ENCODE measurements around the gene PHYKPL.

PHYKPL gene

DNA sequence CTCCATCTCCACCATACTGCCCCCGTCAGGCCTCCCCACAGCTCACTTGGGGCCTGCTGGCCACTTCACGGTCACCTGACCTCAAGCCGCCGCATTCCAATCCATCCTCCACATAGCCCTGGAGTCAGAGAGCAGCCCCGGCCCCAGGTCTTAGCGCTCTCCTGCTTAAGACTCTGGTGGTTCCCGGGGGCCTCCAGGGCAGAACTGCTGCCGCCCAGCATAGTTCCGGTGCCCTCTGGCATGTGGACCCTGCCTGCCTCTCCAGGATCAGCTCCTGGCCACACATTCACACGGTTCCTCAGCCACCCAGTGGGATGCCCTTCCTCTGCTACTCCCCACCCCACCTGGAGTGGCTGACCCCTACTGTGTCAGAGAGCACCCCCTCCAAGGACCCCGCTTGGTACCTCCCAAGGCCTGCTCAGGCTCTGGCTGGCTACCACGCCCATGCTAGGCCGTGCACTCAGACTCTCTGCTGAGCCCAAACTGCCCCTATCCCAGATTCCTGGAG, 8.7 kb downstream of the PHYKPL start:
- DNase-seq (ENCODE audit: low read depth, low spot score): no peak

DNA sequence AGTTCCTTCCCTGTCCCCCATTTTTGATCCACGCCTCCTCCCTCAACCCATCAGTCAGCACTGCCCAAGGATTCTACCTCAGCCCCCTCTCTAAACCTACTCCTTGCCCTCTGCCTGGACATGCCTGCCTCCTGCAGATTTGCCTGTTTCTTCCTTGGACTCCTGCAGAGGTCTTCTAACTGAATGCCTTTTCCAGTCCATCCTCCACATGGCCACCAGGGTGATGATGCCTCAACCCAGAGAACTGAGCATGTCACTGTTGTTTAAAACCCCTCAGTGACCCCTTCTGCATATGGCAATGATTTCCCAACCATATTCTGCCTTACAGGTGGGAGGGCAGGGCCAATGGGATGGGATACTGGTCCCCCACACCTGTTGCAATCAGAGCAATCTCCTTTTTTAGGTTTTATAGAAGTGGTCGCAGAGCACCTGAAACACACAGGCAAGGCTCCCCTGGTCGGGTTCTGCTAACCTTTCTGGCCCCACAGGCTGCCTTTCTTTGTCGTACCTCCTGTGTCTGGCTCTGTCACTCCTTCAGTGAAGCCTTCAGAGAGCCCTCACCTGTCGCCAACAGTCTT, 9.3 kb downstream of the PHYKPL start:
- DNase-seq (ENCODE audit: low read depth, low spot score): no peak

- DNase-seq (ENCODE audit: low read depth, low spot score): no peak
Observed at GRCh38 chr5:178222292-178222691, 10.3 kb downstream of the PHYKPL start.

DNA sequence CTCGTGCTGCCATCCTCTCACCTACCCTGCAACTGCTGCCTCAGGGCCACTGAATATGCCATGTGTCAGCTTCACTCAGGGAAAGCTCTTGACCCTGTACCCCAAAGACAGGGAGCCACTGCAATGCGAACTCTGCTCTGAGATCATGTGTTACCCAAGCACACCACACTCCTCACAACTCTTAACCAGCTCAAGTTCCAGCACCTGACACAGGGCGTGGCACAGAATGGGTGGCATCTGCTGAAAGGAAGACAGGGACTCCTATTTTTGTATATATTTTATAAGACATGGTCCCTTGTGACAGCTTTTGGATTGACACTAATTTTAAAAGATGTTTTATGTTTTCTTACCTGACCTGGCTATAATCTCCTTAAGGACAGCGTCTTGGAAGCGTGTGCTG, 10.7 kb downstream of the PHYKPL start:
- no peak for DNase-seq (ENCODE audit: low read depth, low spot score)

GRCh38 chr5:178221282-178221681, 11.3 kb downstream of the PHYKPL start:
- no peak for DNase-seq (ENCODE audit: low read depth, low spot score)

- no peak for DNase-seq (ENCODE audit: low read depth, low spot score)
Observed at GRCh38 chr5:178218827-178219226, 13.8 kb downstream of the PHYKPL start.

DNA sequence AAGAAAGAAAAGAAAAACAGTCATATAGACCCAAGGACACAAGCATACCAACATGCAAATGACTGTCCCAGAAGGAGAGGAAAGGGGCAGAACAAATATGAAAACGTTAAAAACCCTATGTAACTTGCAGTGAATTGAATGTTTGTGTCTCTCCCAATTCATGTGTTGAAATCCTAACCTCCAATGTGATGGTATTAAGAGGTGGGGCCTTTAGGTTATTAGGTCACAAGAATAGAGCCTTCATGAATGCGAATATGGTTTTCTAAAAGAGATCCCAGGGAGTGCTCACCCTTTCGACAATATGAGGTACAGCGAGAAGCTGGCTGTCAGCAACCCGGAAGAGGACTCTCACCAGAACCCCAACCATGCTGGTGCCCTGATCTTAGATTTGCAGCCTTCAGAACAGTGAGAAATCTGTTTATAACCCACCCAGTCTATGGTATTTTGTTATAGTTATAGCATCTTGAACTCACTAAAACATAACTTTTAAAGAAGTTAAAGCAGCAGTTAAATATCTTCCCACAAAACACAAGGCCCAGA, 14.3 kb downstream of the PHYKPL start:
- no peak for DNase-seq (ENCODE audit: low read depth, low spot score)

DNA sequence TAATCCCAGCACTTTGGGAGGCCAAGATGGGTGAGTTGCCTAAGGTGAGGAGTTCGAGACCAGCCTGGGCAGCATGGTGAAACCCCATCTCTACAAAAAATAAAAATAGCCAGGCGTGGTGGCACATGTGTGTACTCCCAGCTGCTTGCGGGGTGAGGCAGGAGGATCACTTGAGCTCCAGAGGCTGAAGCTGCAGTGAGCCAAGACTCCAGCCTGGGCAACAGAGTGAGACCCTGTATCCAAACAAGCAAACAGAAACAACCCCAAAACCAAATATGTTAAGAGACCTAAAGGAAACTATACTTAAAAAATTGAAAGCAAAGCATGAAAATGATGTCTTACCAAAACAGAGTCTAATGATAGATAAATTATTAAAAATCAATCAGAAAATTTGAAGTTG, 15.8 kb downstream of the PHYKPL start:
- DNase-seq (ENCODE audit: low read depth, low spot score): no peak

DNA sequence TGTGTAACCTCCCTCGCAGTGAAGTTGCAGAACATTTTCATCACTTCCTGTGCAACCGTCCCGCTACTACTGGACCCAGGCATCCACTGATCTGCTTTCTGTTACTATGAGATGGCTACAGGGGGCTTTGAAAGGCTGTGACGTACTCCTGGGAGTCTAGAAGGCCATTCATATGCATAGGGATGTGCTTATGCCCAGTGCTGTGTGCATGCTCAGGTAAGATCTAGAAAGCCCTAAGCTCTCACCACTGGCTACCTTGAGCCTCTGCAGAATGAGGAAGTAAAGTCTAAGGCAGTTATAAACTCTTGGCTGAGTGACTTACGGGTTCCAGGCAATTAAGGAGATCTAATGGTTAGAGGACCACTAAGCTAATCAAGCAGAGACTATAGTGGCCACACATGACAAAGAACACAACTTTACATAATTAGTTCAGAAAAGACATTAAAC, 16.5 kb downstream of the PHYKPL start:
- DNase-seq (ENCODE audit: low read depth, low spot score): no peak

DNA sequence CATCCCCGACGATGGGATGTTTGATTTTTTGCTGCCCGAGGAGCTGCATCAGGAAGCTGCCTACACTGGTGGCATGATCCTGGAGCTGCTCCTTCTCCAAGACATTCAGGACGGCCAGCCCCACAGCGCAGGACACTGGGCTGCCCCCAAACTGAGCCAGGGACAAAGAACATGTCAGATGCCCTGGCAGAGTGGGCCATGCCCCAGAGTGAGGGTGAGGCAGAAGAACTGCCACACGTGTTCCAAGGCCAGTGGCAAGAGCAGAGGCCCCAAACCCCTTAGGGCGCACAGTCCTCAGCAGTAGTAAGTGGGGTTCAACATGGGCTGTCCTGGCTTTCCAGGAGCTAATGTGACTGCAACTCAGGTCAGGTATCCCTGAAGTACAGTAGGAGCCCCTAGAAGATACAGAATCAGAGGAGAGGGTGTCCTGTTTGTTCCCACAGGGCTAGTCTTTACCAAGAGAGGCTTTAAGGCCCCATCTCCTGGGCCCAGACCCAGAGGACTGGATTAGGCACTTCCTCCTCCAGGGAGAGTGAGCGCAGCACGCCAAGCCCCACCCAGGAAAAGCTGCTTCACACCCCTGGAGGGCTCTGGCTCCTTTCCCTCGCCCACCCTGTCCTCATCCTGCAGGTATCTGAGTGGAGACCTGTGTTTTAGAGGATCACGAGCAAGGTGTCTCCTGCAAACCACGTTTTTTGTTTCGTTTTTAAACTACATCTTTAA, 17.2 kb downstream of the PHYKPL start:
- DNase-seq (ENCODE audit: low read depth, low spot score): no peak

DNA sequence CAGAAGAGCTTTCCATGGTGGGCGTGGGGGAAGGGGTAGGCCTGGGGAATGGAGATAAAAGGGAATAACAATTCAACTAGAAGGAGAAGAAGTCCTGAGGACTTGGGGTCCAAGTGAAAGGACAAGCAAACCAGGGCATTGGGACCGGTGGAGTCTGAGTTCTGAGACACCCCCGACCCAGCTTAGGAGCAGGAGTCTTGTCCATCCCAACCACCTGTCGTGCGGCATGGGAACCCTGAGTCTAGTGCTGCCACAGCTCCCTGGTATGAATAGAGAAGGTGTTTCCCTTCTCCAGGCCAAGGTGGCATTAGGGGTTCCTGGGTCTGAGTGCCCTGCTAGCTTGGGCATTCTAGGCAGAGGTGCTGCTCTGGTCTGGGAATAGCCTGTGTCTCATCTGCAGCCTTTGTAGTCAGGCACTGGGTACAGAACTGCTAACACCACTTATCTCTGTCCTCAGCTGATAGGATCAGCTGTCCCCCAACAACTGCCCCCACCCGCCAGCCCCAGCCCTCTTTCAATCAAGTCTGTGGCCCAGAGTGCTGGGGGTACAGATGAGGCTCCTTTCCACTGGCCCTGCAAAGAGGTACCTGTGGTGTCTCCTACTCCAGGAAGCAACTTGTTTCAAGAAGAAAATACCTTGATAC, 18.3 kb downstream of the PHYKPL start:
- DNase-seq (ENCODE audit: low read depth, low spot score): no peak

- DNase-seq (ENCODE audit: low read depth, low spot score): no peak
Observed at GRCh38 chr5:178213748-178214151, 18.9 kb downstream of the PHYKPL start.

DNA sequence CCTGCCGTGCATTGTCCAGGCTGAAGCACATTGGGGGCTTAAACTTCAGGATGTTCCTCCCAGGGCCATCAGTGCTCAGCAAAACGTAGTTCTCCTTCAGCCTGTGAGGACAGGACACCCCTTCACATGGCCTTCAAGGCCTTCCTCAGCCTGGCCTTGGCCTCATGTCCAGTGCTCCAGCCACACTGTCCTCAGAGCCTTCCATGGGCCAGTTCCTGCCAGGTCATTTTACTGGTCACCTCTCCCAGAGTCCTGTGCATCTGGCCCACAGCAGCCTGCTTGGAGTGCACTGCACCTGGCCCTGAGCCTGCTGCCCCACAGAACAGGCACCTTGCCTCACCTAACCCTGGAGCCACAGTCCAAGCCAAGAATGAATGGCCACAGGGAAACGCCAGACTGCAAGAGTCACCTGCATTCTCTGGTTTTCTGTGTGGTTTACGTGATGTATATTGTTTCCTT, 19.6 kb downstream of the PHYKPL start:
- DNase-seq (ENCODE audit: low read depth, low spot score): no peak

DNA sequence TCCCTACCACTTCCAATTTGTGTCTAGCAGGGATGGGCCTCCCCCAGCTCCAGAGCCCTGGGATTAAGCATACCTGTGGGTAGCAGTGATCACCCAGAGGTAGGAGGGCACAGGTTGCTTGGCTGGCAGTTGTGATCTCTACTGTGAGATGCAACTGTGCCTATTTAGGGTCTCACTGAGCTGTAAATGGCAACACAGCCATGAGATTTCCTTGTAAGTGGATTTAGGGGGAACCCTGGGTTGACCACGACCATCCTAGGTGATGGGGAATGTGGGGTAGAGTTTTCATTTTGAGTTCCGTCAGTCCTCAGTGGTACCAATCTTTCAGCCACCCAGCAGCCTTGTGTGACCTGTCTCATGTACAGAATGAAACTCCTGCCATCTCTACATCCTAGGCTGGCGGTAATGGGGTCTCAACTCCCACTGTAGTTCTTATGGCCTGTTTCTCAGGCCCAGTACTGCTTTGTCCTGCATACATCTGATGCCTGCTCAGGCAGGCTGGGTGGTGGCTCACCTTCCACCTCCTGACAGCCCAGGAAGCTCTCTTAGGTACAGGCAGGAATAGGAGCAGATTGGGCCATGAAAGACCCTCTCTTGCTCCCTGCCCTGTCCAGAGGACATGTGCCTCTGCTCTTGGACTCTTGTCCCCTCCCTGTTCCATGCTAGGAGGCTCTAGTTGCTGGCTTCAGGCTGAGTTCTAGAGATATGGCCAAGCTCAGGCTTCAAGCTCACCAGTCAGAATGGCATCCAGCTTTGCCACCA, 20.2 kb downstream of the PHYKPL start:
- no peak for DNase-seq (ENCODE audit: low read depth, low spot score)

- DNase-seq (ENCODE audit: low read depth, low spot score): no peak
Observed at GRCh38 chr5:178211095-178212048, 21.2 kb downstream of the PHYKPL start.

DNA sequence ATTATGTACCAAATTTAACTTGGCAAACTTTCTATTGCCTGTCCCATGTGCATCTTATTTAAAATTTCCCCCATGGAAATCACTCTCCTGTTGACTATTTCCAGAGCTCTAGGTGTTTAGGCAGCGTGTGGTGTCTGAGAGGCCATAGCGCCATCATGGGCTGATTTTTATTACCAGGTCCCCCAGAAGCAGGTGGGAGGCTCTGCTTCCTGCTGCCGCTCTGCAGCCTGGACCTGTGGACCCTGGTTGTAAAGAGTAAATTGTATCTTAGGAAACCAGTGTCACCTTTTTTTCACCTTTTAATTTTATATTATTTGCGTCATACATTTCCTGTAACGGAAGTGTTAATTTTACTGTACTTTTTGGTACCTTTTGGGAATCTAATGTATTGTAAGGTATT, 21.9 kb downstream of the PHYKPL start:
- DNase-seq (ENCODE audit: low read depth, low spot score): no peak

DNA sequence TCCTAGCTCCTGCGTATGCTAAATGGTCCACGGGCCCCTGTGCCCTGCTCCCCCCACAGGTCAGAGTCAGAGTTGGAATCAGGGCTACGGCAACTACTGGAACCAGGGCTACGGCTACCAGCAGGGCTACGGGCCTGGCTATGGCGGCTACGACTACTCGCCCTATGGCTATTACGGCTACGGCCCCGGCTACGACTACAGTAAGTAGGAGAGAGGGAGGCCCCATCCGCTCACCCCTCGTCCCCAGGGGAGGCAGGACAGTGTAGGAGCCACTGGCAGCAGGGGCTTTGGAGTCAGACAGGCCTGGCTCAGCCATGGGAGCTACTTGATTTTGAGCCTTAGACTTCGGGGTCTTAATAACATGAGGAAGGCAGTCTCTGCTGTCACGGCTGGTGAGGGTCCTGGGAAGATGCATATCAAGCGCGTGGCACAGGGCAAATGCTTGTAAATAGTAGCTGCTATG, 22.5 kb downstream of the PHYKPL start:
- DNase-seq (ENCODE audit: low read depth, low spot score): no peak

DNA sequence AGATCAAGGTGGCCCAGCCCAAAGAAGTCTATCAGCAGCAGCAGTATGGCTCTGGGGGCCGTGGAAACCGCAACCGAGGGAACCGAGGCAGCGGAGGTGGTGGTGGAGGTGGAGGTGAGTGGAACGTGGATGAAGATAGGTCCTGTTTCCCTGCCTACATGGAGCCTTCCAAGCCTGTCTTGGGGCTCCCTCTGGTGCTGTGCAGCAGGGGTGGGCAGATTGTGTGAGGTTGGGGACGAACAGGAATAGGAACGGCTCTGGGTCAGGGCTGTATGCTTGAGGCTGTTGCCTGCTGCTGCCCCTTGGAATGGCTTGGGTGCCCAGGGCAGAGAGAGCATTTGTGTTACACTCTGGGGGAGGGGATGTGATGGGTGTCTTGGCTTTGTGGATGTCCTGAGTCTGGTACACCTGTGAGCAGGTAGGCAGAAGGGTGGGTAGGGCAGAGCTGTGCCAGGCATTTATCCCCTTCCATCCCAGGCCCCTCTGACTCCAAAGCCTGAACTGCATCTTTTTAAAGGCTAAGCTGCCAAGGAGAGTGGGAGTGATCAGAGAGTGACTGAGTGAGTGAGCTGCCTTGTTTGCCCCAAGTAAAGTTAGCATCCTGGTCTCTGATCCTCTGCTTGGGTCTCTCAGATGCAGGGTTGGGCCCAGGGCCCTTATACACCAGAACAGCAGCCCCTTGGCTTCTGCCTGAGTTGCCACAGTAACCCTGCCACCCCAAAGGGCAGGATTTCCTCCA, 23.1 kb downstream of the PHYKPL start:
- no peak for DNase-seq (ENCODE audit: low read depth, low spot score)

DNA sequence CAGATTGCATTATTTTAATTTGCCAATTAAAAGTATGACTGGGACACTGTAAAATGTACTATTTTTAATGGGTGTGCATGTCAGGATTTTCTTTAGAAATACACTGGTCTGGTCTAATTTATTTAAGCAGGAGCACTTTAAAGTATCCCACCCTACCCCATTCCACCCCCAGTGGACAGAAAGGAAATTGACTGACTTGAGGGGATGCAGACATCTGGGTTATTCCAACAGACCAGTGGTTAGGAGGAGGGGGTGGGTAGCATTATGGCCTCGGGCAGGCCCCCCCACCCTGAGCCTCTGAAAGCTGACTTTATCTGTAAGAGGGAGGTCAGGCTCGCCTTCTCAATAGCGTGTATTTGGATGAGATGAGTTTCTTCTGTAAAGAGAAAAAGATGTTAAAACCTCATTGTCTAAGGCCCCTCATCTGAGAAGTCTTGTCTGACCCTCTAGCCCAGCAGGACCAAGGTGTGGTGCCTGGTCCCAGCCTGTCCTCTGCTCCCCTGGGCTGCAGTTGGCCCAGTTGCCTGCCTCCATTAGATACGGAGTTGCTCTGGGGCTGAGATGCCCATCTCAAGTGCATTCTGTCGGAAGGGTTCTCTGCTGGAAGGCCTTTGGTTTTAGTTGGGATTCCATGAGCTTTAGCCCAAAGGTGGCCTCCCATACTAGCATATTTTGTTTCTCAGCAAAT, 23.9 kb downstream of the PHYKPL start:
- DNase-seq (ENCODE audit: low read depth, low spot score): no peak

All from brain pericyte (primary cell).